ENCODE data around the gene FSTL5.

FSTL5 gene

DNA sequence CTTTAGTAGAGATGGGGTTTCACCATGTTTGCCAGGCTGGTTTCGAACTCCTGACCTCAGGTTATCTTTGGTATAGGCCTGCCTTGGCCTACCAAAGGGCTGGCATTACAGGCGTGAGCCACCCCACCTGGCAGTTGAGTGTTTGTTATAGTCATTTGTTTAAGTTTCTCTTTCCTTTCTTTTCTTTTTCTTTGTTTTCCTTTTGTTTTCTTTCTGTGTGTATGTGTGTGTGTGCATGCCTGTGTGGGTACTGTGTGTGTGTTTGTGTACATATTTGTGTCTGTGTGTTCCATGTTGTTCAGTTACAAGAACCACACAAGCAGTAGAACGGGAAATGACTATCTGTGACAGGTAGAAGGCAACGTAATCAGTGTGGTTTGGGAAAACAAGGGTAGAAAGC is 624.9 kb downstream of the FSTL5 start:
- H3K4me2 ChIP-seq (ENCODE audit: low read length) = no peak overlapping the region

DNA sequence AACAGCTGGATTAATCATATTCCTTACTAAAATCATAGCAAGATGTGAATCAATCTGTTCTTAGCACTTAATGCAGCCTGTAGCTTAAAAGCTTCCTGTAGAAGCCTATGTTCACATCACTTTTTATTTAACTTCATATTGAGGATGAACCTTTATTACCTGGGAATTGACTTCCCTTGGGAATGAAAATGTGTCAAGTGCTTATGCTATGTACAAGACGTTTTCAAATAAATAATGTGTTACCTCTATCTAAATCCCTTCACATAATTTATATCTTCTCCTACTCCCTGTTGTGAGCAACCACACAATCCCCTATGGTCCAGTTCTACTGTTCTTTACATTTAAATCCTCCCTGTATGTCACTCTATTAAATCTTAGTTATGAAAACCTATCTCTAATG is 633.1 kb downstream of the FSTL5 start:
- no peaks in the 10 kb centered on the region for H3K36me3 ChIP-seq (ENCODE audit: control insufficient read depth, low read length)
- H3K27me3 ChIP-seq (ENCODE audit: control insufficient read depth, low read length) = no peaks in the 10 kb centered on the region
- TF ChIP-seq EZH2phosphoT487 (IDR thresholded peaks at IDR 0.05; ENCODE audit: borderline replicate concordance, low read length) = no peak
- TF ChIP-seq, protein P1, sequence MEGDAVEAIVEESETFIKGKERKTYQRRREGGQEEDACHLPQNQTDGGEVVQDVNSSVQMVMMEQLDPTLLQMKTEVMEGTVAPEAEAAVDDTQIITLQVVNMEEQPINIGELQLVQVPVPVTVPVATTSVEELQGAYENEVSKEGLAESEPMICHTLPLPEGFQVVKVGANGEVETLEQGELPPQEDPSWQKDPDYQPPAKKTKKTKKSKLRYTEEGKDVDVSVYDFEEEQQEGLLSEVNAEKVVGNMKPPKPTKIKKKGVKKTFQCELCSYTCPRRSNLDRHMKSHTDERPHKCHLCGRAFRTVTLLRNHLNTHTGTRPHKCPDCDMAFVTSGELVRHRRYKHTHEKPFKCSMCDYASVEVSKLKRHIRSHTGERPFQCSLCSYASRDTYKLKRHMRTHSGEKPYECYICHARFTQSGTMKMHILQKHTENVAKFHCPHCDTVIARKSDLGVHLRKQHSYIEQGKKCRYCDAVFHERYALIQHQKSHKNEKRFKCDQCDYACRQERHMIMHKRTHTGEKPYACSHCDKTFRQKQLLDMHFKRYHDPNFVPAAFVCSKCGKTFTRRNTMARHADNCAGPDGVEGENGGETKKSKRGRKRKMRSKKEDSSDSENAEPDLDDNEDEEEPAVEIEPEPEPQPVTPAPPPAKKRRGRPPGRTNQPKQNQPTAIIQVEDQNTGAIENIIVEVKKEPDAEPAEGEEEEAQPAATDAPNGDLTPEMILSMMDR (IDR thresholded peaks at IDR 0.05; ENCODE audit: low read depth, low read length, poor library complexity, severe bottlenecking) = no peak
- H3K4me2 ChIP-seq (ENCODE audit: low read length) = no peak overlapping the region
- H3F3A ChIP-seq (ENCODE audit: control insufficient read depth, insufficient read depth) = no peaks in the 10 kb centered on the region
- H3K4me3 ChIP-seq (ENCODE audit: low read length) = no peak overlapping the region
- no peaks in the 10 kb centered on the region for H3K9me2 ChIP-seq (replicated peaks; ENCODE audit: control insufficient read depth, low read length)
- H4K20me1 ChIP-seq (ENCODE audit: control insufficient read depth, insufficient read depth, low read depth, low read length) = no peaks in the 10 kb centered on the region
- no peaks in the 10 kb centered on the region for H3K9me3 ChIP-seq (ENCODE audit: control insufficient read depth, insufficient read depth, low read length)
- H3K4me1 ChIP-seq (ENCODE audit: control insufficient read depth, low read length) = no peaks in the 10 kb centered on the region
- no peak overlapping the region for H3K27ac ChIP-seq (ENCODE audit: low read depth, low read length)
- H3K79me2 ChIP-seq (ENCODE audit: control insufficient read depth, low read length) = no peaks in the 10 kb centered on the region

More for the DNA sequence above, 624.9 kb downstream of the FSTL5 start:
- Histone ChIP-seq H3F3A (ENCODE audit: control insufficient read depth, insufficient read depth) (no peaks in the 10 kb centered on the region), H3K4me1 (ENCODE audit: control insufficient read depth, low read length) (no peaks in the 10 kb centered on the region), H3K9me2 (replicated peaks; ENCODE audit: control insufficient read depth, low read length) (no peaks in the 10 kb centered on the region), H3K4me3 (ENCODE audit: low read length) (no peak overlapping the region), H3K27me3 (ENCODE audit: control insufficient read depth, low read length) (no peaks in the 10 kb centered on the region), H3K79me2 (ENCODE audit: control insufficient read depth, low read length) (no peaks in the 10 kb centered on the region), H3K9me3 (ENCODE audit: control insufficient read depth, insufficient read depth, low read length) (no peaks in the 10 kb centered on the region), H3K27ac (ENCODE audit: low read depth, low read length) (no peak overlapping the region), H3K36me3 (ENCODE audit: control insufficient read depth, low read length) (no peaks in the 10 kb centered on the region), H4K20me1 (ENCODE audit: control insufficient read depth, insufficient read depth, low read depth, low read length) (no peaks in the 10 kb centered on the region)
- TF ChIP-seq EZH2phosphoT487 (IDR thresholded peaks at IDR 0.05; ENCODE audit: borderline replicate concordance, low read length) = no peak
- TF ChIP-seq, protein P1 (IDR thresholded peaks at IDR 0.05; ENCODE audit: low read depth, low read length, poor library complexity, severe bottlenecking) = no peak

DNA sequence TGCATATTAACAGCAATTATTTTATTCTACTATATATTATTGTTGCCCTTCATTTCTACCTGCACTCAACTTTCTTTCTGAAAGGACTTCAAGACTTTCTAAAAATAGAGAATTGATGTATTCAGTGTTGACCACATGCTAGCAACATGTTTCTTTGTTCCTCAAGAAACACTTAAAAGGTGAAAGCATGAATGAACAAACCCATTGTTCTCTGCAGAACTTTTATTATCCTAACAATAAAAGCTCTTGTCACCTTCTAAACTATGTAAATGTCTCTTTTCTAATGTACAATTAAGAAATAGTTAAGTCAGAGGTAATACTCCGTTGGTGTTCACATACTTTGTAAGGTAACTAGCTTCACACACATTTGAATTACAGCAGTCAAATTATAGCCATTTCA is 638.7 kb downstream of the FSTL5 start:
- no peak for TF ChIP-seq EZH2phosphoT487 (IDR thresholded peaks at IDR 0.05; ENCODE audit: borderline replicate concordance, low read length)
- TF ChIP-seq, protein P1 (IDR thresholded peaks at IDR 0.05; ENCODE audit: low read depth, low read length, poor library complexity, severe bottlenecking) = no peak
- no peaks in the 10 kb centered on the region for H4K20me1 ChIP-seq (ENCODE audit: control insufficient read depth, insufficient read depth, low read depth, low read length)

DNA sequence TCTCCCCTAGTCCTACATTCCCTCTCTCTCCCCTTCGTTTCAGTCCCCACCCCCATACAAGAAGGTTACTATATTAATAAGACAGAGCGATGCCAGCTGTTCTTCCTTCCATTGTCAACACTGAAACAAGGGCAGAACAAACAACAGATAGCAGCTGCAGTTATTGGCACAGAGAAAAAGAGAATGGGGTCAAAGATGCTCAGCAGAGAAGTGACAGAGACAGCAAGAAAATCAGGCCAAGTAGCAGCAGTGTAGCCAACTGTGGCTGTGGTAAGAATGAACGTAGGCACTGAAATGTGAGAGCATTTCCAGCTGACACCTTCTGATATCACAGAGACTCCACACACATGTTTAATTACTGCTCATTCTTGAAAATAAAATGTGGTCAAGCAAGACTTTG is 641.8 kb downstream of the FSTL5 start:
- Histone ChIP-seq H3K4me2 (ENCODE audit: low read length) (no peak overlapping the region), H3K27ac (ENCODE audit: low read depth, low read length) (no peak overlapping the region), H3K9me3 (ENCODE audit: control insufficient read depth, insufficient read depth, low read length) (no peaks in the 10 kb centered on the region), H3K79me2 (ENCODE audit: control insufficient read depth, low read length) (no peaks in the 10 kb centered on the region), H3K4me1 (ENCODE audit: control insufficient read depth, low read length) (no peaks in the 10 kb centered on the region), H3K4me3 (ENCODE audit: low read length) (no peak overlapping the region), H3K36me3 (ENCODE audit: control insufficient read depth, low read length) (no peaks in the 10 kb centered on the region), H3K27me3 (ENCODE audit: control insufficient read depth, low read length) (no peaks in the 10 kb centered on the region), H3F3A (ENCODE audit: control insufficient read depth, insufficient read depth) (no peaks in the 10 kb centered on the region), H4K20me1 (ENCODE audit: control insufficient read depth, insufficient read depth, low read depth, low read length) (no peaks in the 10 kb centered on the region), H3K9me2 (replicated peaks; ENCODE audit: control insufficient read depth, low read length) (no peaks in the 10 kb centered on the region)
- TF ChIP-seq EZH2phosphoT487 (IDR thresholded peaks at IDR 0.05; ENCODE audit: borderline replicate concordance, low read length) = no peak
- TF ChIP-seq, protein P1 (IDR thresholded peaks at IDR 0.05; ENCODE audit: low read depth, low read length, poor library complexity, severe bottlenecking) = no peak

More for the DNA sequence above, 638.7 kb downstream of the FSTL5 start:
- Histone ChIP-seq H3K4me1 (ENCODE audit: control insufficient read depth, low read length) (no peaks in the 10 kb centered on the region), H3F3A (ENCODE audit: control insufficient read depth, insufficient read depth) (no peaks in the 10 kb centered on the region), H3K79me2 (ENCODE audit: control insufficient read depth, low read length) (no peaks in the 10 kb centered on the region), H3K4me2 (ENCODE audit: low read length) (no peak overlapping the region), H3K9me2 (replicated peaks; ENCODE audit: control insufficient read depth, low read length) (no peaks in the 10 kb centered on the region), H3K9me3 (ENCODE audit: control insufficient read depth, insufficient read depth, low read length) (no peaks in the 10 kb centered on the region), H3K4me3 (ENCODE audit: low read length) (no peak overlapping the region), H3K27me3 (ENCODE audit: control insufficient read depth, low read length) (no peaks in the 10 kb centered on the region), H3K27ac (ENCODE audit: low read depth, low read length) (no peak overlapping the region), H3K36me3 (ENCODE audit: control insufficient read depth, low read length) (no peaks in the 10 kb centered on the region)

All from DOHH2 (cell line).